Osteoblast (primary cell): ENCODE results near the gene MTA1. TPM values are rescaled to one million over a fixed set of nuclear protein-coding genes. Genes with fewer than 3 reads are reported as not detected.

Source experiments
- DNase-seq: peaks from one replicate; pipeline ENCODE4 v3.0.0; 2011; ENCODE audit warnings: low spot score, mixed read lengths; ENCODE audit not compliant: insufficient read length; ENCODE audit errors: missing footprints
- H2AFZ ChIP-seq: 2 replicates; pipeline ENCODE4 v1.6.0; 2011; ENCODE audit warnings: mild to moderate bottlenecking, low read length
- H3K27ac ChIP-seq: 2 replicates; pipeline ENCODE4 v1.5.1; 2011; ENCODE audit warnings: mild to moderate bottlenecking, low read depth, low read length, moderate library complexity
- H3K27me3 ChIP-seq: 2 replicates; pipeline ENCODE4 v1.6.0; 2012; ENCODE audit warnings: mild to moderate bottlenecking, control low read depth, inconsistent platforms, low read length, moderate library complexity; ENCODE audit not compliant: insufficient read depth
- H3K36me3 ChIP-seq: 2 replicates; pipeline ENCODE4 v1.5.1; 2011; ENCODE audit warnings: mild to moderate bottlenecking, low read length, control low read depth, moderate library complexity; ENCODE audit not compliant: insufficient read depth
- H3K4me1 ChIP-seq: 2 replicates; pipeline ENCODE4 v1.5.1; 2011; ENCODE audit warnings: mild to moderate bottlenecking, low read length, control low read depth, moderate library complexity; ENCODE audit not compliant: insufficient read depth
- H3K4me2 ChIP-seq: 2 replicates; pipeline ENCODE4 v1.6.0; 2011; ENCODE audit warnings: mild to moderate bottlenecking, low read length; ENCODE audit not compliant: insufficient read depth
- H3K4me3 ChIP-seq: fragments of 200-600 bp; sonication (generic); 3 replicates; pipeline ENCODE4 v1.5.1; 2012; ENCODE audit warnings: mild to moderate bottlenecking, low read length, inconsistent platforms; ENCODE audit not compliant: insufficient read depth
- H3K79me2 ChIP-seq: 2 replicates; pipeline ENCODE4 v1.6.0; 2012; ENCODE audit warnings: mild to moderate bottlenecking, low read length, control low read depth, inconsistent platforms; ENCODE audit not compliant: insufficient read depth
- H3K9me3 ChIP-seq: 2 replicates; pipeline ENCODE4 v1.5.1; 2011; ENCODE audit warnings: low read depth, low read length, control low read depth
- H4K20me1 ChIP-seq: 2 replicates; pipeline ENCODE4 v1.6.0; 2012; ENCODE audit warnings: mild to moderate bottlenecking, low read length, control low read depth; ENCODE audit not compliant: insufficient read depth
- CTCF ChIP-seq: IDR thresholded peaks from 2 replicates; pipeline ENCODE4 v1.5.1; 2011; ENCODE audit warnings: mild to moderate bottlenecking, low read depth, low read length, moderate library complexity; ENCODE audit errors: extremely low read depth
- total RNA-seq: library from RNA; depleted of rRNA; stranded (reverse); fragments of >200 nt; gene quantifications from 2 replicates; pipeline ENCODE4 v1.2.3, GENCODE V29; 2012

MTA1 gene
- total RNA-seq, 1 donor, result 60.4 TPM

- Histone ChIP-seq H3K4me2 (no peak overlapping the region), H3K27ac (no peak overlapping the region), H3K9me3 (no peaks in the 10 kb centered on the region), H4K20me1 (no peaks in the 10 kb centered on the region), H3K79me2 (no peaks in the 10 kb centered on the region), H3K36me3 (no peaks in the 10 kb centered on the region), H3K4me1 (no peaks in the 10 kb centered on the region), H2AFZ (no peak overlapping the region), H3K27me3 (no peaks in the 10 kb centered on the region), H3K4me3 (no peak overlapping the region)
- DNase-seq, result peak; percentile 76
- TF ChIP-seq CTCF, result no peak
Measured at GRCh38 chr14:105382343-105383082, 37.1 kb upstream of the MTA1 start.

GRCh38 chr14:105383083-105383730, 36.4 kb upstream of the MTA1 start:
- Histone ChIP-seq H3K27ac (no peak overlapping the region), H3K4me1 (no peaks in the 10 kb centered on the region), H2AFZ (no peak overlapping the region), H3K36me3 (no peaks in the 10 kb centered on the region), H3K9me3 (no peaks in the 10 kb centered on the region), H4K20me1 (no peaks in the 10 kb centered on the region), H3K79me2 (no peaks in the 10 kb centered on the region), H3K27me3 (no peaks in the 10 kb centered on the region), H3K4me3 (no peak overlapping the region), H3K4me2 (no peak overlapping the region)
- TF ChIP-seq CTCF, result no peak
- peak; percentile 81 for DNase-seq

- peak; percentile 59 for DNase-seq
- H3K27me3 ChIP-seq, result no peaks in the 10 kb centered on the region
- H3K9me3 ChIP-seq, result no peaks in the 10 kb centered on the region
- no peaks in the 10 kb centered on the region for H4K20me1 ChIP-seq
- H3K36me3 ChIP-seq, result no peaks in the 10 kb centered on the region
- H3K4me3 ChIP-seq, result no peak overlapping the region
- H3K27ac ChIP-seq, result no peak overlapping the region
- H3K4me2 ChIP-seq, result no peak overlapping the region
- TF ChIP-seq CTCF, result no peak
- no peaks in the 10 kb centered on the region for H3K4me1 ChIP-seq
- no peaks in the 10 kb centered on the region for H3K79me2 ChIP-seq
- H2AFZ ChIP-seq, result no peak overlapping the region
Measured at GRCh38 chr14:105384041-105384557, 35.5 kb upstream of the MTA1 start.
